EL (cell line): ENCODE data around the gene OR8D4.
"Not testable (repeated sequence)": the region's sequence is repeated elsewhere in the genome, so short reads cannot be mapped to it uniquely, and the experiment has no call there.

ENCODE experiments used
- DNase-seq: peaks from one replicate; pipeline ENCODE4 v3.0.0-alpha.2; 2016

Gene OR8D4

GRCh38 chr11:123901867-123902266 lies at the start of gene OR8D4:
Gene OR8D4 (plus strand): TSS chr11:123902167. CDS start chr11:123906432, 4,265 bp downstream.
- no peak for DNase-seq

GRCh38 chr11:123852321-123852720 lies 49.6 kb upstream of the OR8D4 start:
- no peak for DNase-seq

GRCh38 chr11:123853038-123853437 lies 48.9 kb upstream of the OR8D4 start:
- DNase-seq: no peak

GRCh38 chr11:123856444-123856843 lies 45.5 kb upstream of the OR8D4 start:
- DNase-seq: no peak

GRCh38 chr11:123859731-123860130 lies 42.2 kb upstream of the OR8D4 start:
- DNase-seq: no peak

GRCh38 chr11:123865293-123865692 lies 36.7 kb upstream of the OR8D4 start:
- DNase-seq: not testable (repeated sequence)

GRCh38 chr11:123867795-123868194 lies 34.2 kb upstream of the OR8D4 start:
- not testable (repeated sequence) for DNase-seq

DNA sequence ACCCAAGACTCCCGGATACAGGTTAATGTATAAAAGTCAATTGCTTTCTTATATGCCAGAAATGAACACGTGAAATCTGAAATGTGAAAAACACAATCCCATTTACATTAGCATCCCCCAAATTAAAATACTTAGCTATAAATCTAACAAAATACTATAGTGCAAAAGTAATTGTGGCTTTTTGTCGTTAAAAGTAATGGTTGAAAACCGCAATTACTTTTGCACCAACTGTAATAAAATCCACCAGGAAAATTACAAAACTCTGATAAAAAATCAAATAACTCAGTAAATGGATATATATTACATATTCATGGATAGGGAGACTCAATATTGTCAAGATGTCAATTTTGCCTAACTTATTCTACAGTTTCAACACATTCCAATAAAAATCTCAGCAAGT lies 21.1 kb upstream of the OR8D4 start:
- DNase-seq: no peak

DNA sequence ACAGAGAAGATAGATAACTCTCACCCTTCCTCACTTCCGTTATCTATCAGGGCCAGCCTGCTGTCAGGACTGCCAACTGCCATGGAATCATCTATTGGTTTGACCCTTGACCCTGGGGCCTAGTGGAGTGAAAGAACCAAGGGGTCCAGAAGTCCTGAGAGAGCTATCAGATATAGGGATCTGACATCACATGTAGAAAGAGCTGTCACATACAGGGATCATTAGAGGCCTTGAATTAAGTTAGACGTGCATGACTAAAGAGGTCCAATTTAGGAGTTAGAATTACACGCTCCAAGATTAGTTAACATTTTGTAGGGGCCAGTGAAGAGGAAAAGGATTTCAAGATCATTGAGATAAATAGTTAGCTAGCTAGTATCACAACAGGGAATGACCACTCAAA lies 16.4 kb upstream of the OR8D4 start, which contains the start of gene TMEM225:
TSS of gene TMEM225 (minus strand) at position 101 of the 400 bp plus-strand sequence. CDS start 245 bp downstream, outside the sequence.
- DNase-seq: no peak

GRCh38 chr11:123892031-123892430 lies 9.9 kb upstream of the OR8D4 start:
- no peak for DNase-seq

GRCh38 chr11:123899792-123900191 lies 2.2 kb upstream of the OR8D4 start:
- no peak for DNase-seq

DNA sequence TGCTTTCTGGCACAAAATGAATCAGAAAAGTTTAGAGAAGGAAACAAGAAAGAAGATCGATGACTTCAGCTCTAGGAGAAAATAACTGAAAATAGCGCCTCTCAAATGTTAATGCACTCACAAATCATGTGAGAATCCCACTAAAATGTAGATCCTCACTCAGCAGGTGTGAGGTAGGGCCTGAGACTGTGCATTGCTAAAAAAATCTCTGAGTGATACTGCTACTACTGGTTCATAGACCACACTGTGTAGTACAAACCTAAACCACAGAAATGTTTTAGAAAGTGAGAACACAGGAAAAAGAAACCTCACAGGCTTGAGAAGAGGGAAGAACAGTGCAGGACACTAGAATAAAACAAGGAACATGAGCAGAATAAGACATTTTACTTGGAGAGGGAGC lies 2.0 kb downstream of the OR8D4 start:
- DNase-seq: no peak

GRCh38 chr11:123904932-123905331 lies 3.0 kb downstream of the OR8D4 start:
- DNase-seq: no peak

- no peak for DNase-seq
Measured at GRCh38 chr11:123905826-123906225, 3.9 kb downstream of the OR8D4 start.

DNA sequence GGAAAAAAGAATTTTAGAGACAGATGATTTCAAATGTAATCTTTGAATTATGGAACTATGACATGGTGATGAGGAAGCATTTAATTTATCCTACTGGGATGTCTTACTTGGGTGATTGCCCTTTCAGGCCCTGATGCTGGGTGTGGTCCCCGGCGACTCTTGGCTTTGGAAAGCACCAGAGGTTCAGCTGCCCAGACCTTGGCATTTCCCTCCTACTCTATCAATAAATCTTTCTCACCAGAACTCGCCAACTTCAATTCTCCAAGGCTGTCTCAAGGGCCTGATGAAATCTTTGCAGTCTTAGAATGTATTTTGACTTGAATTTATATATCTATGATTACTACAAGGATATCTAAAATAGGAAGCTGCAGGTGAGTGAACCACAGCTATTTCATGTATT lies 19.0 kb downstream of the OR8D4 start:
- DNase-seq: no peak

DNA sequence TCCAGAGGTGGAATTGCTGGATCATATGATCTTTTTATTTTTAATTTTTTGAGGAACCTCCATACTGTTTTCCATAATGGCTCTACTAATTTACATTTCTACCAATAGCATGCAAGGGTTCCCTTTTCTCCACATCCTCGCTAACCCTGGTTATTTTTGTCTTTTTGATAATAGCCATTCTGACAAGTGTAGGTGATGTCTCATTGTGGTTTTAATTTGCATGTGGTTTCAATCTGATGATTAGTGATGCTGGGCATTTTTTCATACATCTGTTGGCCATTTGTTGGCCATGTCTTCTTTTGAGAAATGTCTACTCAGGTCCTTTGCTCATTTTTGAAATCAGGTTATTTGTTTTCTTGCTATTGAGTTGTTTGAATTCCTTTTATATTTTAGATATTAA lies 22.1 kb downstream of the OR8D4 start:
- DNase-seq: no peak

GRCh38 chr11:123939317-123939716 lies 37.4 kb downstream of the OR8D4 start, which contains the start of gene OR4D5:
Gene OR4D5 (plus strand): TSS chr11:123939617. CDS start chr11:123939617, 0 bp downstream.
- no peak for DNase-seq

DNA sequence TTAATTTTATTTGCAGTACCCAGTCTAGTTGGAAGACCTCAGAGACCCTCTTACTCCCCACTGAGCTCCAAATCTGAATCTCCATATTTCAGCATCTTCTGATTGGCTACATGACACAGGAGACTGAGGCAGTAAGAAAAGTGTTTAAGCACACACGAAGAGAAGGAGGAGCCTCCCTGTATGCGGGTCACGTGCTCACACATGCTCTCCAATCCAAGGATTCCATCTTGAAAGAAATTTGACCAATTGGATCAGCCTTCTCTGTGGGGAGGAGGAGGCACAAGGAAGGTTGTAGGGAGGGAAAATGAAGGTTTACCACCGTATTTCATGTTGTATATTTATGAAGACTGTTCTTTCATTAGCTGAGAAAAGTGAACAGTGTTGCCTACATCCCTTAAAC lies 40.4 kb downstream of the OR8D4 start:
- no peak for DNase-seq

DNA sequence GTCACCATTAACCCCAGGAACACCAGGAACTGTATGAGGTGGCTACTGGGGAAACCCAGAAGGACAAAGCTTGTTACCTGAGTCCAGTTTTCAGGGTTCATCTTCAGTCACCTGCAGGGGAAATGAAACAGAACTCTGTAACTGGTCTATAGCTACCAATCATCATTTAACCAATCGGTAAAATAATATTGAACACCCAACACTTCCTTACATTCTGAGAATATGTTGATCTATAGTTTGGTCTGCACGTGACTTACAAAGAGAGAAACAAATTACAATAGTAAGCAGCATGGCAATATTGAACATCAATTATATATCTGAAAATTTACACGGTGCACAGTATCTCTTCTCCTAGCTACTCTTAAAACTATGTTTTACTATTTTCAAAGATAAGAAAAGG lies 41.8 kb downstream of the OR8D4 start, which contains the start of gene OR6T1:
TSS of gene OR6T1 (minus strand) at position 101 of the 400 bp plus-strand sequence. CDS start at position 101, 0 bp downstream.
- no peak for DNase-seq

GRCh38 chr11:123945132-123945531 lies 43.2 kb downstream of the OR8D4 start:
- no peak for DNase-seq

GRCh38 chr11:123956752-123957151 lies 54.8 kb downstream of the OR8D4 start:
- DNase-seq: no peak
